Panc1 (cell line): ENCODE measurements around the gene CPEB1. TPM values are rescaled to one million over a fixed set of nuclear protein-coding genes. Genes with fewer than 3 reads are reported as not detected.

Experiments used
- ATAC-seq: fragments of 200-7000 bp; cut with Tn5 transposase; 2 replicates; pipeline ENCODE4 v1.9.1; 2020; ENCODE audit warnings: mild to moderate bottlenecking, moderate library complexity
- BruUV-seq: library from RNA; stranded (reverse); fragments of 400-500 nt; replicated peaks from 2 replicates; lab custom pipeline; 2021; lab: Mats Ljungman, UMichigan
- CTCF ChIA-PET: fragments of 300-600 bp; sonication (Branson Sonifier 250); formaldehyde crosslinking; loops from one replicate; lab custom pipeline; 2022; ENCODE audit warnings: antibody characterized with exemption; lab: Charles Lee
- POLR2A ChIA-PET: fragments of 300-600 bp; sonication (Branson Sonifier 250); formaldehyde crosslinking; loops from one replicate; lab custom pipeline; 2022; ENCODE audit warnings: antibody characterized with exemption; lab: Charles Lee
- DNase-seq: peaks from one replicate; pipeline ENCODE4 v3.0.0-alpha.2; 2010; ENCODE audit warnings: low read depth, low spot score
- H3K27ac ChIP-seq: 2 replicates; pipeline ENCODE4 v1.5.1; 2011; ENCODE audit warnings: mild to moderate bottlenecking, low read length, inconsistent platforms
- H3K27me3 ChIP-seq: fragments of 200-500 bp; sonication (Bioruptor generic); 2 replicates; pipeline ENCODE4 v1.6.0; 2014; ENCODE audit warnings: low read length, inconsistent platforms; ENCODE audit not compliant: control insufficient read depth, insufficient read depth
- H3K36me3 ChIP-seq: fragments of 200-500 bp; sonication (Bioruptor generic); 2 replicates; pipeline ENCODE4 v1.5.1; 2014; ENCODE audit warnings: inconsistent platforms, mild to moderate bottlenecking, low read length, moderate library complexity; ENCODE audit not compliant: control insufficient read depth, insufficient read depth
- H3K4me1 ChIP-seq: 2 replicates; pipeline ENCODE4 v1.5.1; 2011; ENCODE audit warnings: inconsistent platforms, mild to moderate bottlenecking, low read length, moderate library complexity; ENCODE audit not compliant: control insufficient read depth, insufficient read depth
- H3K4me3 ChIP-seq, 2 experiments: 2 replicates each; pipeline ENCODE4 v1.5.1; 2011 to 2012; ENCODE audit warnings: low read depth in 2 of 2, low read length in 2 of 2, mild to moderate bottlenecking in 2 of 2, inconsistent platforms in 1 of 2, moderate library complexity in 1 of 2
- H3K9me3 ChIP-seq: fragments of 200-500 bp; sonication (Bioruptor generic); 2 replicates; pipeline ENCODE4 v1.5.1; 2014; ENCODE audit warnings: low read depth, mild to moderate bottlenecking, inconsistent platforms, low read length, moderate library complexity; ENCODE audit not compliant: control insufficient read depth, insufficient read depth
- CTCF ChIP-seq: fragments of 450-650 bp; IDR thresholded peaks from 2 replicates; pipeline ENCODE4 v1.5.1; 2017; ENCODE audit warnings: mild to moderate bottlenecking
- POLR2AphosphoS5 ChIP-seq: IDR thresholded peaks from 2 replicates; pipeline ENCODE4 v1.6.1; 2012; ENCODE audit warnings: mild to moderate bottlenecking, low read depth, low read length, moderate library complexity
- REST ChIP-seq, 2 experiments: IDR thresholded peaks; 2 replicates each; pipeline ENCODE4 v1.6.1; 2011 to 2012; ENCODE audit warnings: low read depth in 2 of 2, control low read depth in 1 of 2, low read length in 1 of 2, mild to moderate bottlenecking in 1 of 2, moderate library complexity in 1 of 2; ENCODE audit not compliant: insufficient read depth in 1 of 2
- SIN3A ChIP-seq: IDR thresholded peaks from 2 replicates; pipeline ENCODE4 v1.6.1; 2012; ENCODE audit warnings: low read depth, mild to moderate bottlenecking, low read length, moderate library complexity, borderline replicate concordance; ENCODE audit not compliant: insufficient read depth
- TCF7L2 ChIP-seq: IDR thresholded peaks from 2 replicates; pipeline ENCODE4 v1.6.1; 2011; ENCODE audit warnings: mild to moderate bottlenecking, low read depth, low read length, inconsistent platforms
- in situ Hi-C: cut with HindIII; loops from 2 replicates; pipeline ENCODE4 v1.10.0; 2016; ENCODE audit warnings: low sequenced_read_pairs, low pct_unique_long_range_greater_than_20kb
- intact Hi-C: fragments of 100-400 bp; cut with micrococcal nuclease; formaldehyde crosslinking; loops from one replicate; pipeline ENCODE4 v1.10.0; 2022; ENCODE audit not compliant: unreplicated experiment
- total RNA-seq: library from RNA; stranded (reverse); gene quantifications from one replicate; pipeline ENCODE4 v1.2.1, GENCODE V29; 2021; ENCODE audit not compliant: unreplicated experiment

CPEB1 gene
- total RNA-seq, 1 experiment from 2014 or later: 19.5 TPM

GRCh38 chr15:82663186-82663600, 16.0 kb upstream of the CPEB1 start:
- CTCF ChIA-PET: no interaction called here
- in situ Hi-C loops: no loop called here
- H3K4me3 ChIP-seq: no peak overlapping the region
- ATAC-seq (no peak), DNase-seq (no peak)
- no TSS peak for BruUV-seq
- H3K27me3 ChIP-seq: no peaks in the 10 kb centered on the region
- no peak for TF ChIP-seq SIN3A
- no peak for TF ChIP-seq POLR2AphosphoS5
- TF ChIP-seq CTCF: no peak
- no peak for TF ChIP-seq TCF7L2
- peak; percentile 97 to 98 for TF ChIP-seq REST (IDR thresholded peaks at IDR 0.05; ENCODE audit: insufficient read depth in 1 of 2, low read depth in 2 of 2, low read length in 1 of 2)
- POLR2A ChIA-PET: no interaction called here
- intact Hi-C loops: no loop called here
- H3K27ac ChIP-seq: no peak overlapping the region
- H3K36me3 ChIP-seq: no peaks in the 10 kb centered on the region; the same call in 1 of the 2 replicates
- H3K4me1 ChIP-seq: no peaks in the 10 kb centered on the region
- H3K9me3 ChIP-seq: no peaks in the 10 kb centered on the region

GRCh38 chr15:82662641-82663040, 15.5 kb upstream of the CPEB1 start:
- POLR2A ChIA-PET: no interaction called here

More at GRCh38 chr15:82662641-82663040, 15.5 kb upstream of the CPEB1 start:
- CTCF ChIA-PET: no interaction called here
- no peak for DNase-seq
- no TSS peak for BruUV-seq
- Histone ChIP-seq H3K9me3 (no peaks in the 10 kb centered on the region), H3K27ac (no peak overlapping the region), H3K36me3 (no peaks in the 10 kb centered on the region; the same call in 1 of the 2 replicates), H3K4me3 (no peak overlapping the region), H3K27me3 (no peaks in the 10 kb centered on the region), H3K4me1 (no peaks in the 10 kb centered on the region)
- in situ Hi-C loops (no loop called here), intact Hi-C loops (no loop called here)
- TF ChIP-seq REST (IDR thresholded peaks at IDR 0.05; ENCODE audit: insufficient read depth in 1 of 2, low read depth in 2 of 2, low read length in 1 of 2) (no peak), SIN3A (no peak), POLR2AphosphoS5 (no peak), TCF7L2 (no peak), CTCF (no peak)
- ATAC-seq: no peak
